ENCODE data around the gene GAPT.
"Not testable (repeated sequence)": the region's sequence is repeated elsewhere in the genome, so short reads cannot be mapped to it uniquely, and the experiment has no call there.

Gene GAPT

DNA sequence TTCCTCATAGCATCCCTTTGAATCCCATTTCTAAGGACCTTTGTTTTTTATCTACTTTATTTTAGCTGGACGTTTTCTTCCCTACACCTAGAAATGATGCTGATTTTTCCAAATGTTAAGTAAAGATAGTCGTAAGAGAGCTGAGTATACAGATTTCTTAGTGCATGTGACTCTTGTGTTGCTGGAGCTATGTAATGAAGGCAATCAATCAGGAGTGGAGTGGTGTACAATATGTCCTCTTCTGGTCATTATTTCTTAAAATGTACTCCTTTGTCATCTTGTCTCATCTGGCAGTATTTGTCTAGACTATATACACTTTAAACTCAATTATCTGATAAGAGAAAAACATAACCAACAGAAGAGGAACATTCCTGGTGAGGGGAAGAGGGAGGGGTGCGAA, 13.5 kb downstream of the GAPT start:
- DNase-seq (ENCODE audit: low read depth): no peak

DNA sequence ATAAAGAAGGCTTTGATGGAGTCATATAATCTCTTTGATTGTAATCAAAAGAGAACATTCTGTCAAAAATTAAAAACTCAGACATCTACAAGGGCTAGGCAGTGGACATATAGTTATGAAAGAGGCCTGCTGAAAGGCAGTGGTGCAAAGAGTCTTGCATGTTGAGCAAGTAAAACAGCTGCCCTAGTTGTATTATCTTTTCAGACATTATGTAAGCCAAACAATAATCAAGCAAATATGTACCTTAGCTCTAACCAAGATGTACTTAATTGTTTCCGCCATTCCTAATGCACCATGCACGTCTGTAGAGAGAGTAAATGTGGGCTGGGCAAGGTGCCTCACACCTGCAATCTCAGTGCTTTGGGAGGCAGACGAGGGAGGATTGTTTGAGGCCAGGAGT, 14.3 kb downstream of the GAPT start:
- no peak for DNase-seq (ENCODE audit: low read depth)

DNA sequence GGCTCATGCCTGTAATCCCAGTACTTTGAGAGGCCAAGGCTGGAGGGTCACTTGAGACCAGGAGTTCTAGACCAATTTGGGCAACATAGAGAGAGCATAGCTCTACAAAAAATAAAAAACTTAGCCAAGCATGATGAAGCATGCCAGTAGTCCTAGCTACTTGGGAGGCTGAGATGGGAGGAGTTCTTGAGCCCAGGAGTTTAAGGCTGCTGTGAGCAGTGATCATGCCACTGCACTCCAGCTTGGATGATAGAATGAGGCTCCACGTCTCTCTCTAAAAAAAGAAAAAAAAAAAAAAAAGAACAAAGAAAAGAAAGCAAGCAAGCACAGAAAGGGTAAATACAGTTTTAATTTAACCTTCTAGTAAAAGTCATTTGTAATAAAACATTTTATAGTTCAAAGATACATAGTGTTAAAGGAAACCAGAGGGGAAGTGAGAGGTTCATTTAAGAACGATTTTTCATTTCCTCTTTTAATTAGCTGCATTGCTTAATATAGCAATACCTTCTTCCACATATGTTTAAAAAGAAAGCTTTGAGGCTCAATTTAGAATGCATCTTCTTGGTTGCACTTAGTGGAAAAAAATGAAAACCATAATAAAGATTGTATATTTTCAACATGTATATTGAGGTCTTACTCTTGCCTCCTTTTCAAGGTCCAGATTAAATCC, 14.9 kb downstream of the GAPT start:
- no peak for DNase-seq (ENCODE audit: low read depth)

DNA sequence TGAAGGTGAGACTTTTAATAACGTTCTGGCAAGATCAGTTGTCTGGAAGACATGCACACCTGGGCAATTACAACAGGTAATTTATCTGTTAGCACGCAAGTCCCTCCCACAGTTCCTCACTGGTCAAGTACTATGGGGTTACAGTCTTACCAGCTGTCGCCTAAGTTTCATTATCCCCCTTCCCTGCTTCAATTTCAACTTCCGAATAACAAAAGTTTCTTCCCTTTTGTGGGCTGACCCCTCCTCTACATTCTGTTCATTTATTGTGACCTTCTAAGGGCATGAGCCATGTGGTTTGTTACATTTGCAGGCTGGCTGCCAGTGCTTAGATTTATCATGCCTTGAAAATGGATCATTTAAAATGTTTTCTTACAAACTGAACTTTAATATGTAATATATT, 16.5 kb downstream of the GAPT start:
- no peak for DNase-seq (ENCODE audit: low read depth)

DNA sequence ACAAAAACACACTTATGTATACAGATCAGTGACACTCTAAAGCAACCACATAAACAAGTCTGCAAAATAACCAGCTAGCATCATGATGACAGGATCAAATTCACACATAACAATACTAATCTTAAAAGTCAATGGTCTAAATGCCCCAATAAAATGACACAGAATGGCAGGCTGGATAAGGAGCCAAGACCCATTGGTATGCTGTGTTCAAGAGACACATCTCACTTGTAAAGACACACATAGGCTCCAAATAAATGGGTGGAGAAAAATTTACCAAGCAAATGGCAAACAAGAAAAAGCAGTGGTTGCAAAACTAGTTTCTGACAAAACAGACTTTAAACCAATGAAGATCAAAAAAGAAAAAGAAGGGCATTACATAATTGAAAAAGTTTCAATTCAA, 26.0 kb downstream of the GAPT start:
- no peak for DNase-seq (ENCODE audit: low read depth)

DNA sequence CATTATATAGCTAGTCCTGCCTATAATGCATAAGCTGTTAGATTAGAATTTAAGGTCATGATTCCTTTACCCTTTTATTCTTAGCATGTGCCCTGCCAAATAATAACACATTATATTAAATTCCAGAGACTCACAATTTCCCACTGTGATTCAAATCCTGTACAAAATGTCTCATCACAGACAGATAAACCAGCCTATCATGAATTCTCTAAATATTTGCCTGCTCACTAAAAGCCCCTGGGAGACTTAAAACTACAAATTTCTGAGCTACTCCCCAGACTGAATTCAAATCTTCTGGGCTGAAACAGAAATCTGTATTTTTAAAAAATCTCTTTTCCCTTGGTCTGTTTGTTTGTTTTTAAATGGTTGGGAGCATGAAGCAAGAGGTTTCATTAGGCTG, 32.7 kb downstream of the GAPT start:
- no peak for DNase-seq (ENCODE audit: low read depth)

DNA sequence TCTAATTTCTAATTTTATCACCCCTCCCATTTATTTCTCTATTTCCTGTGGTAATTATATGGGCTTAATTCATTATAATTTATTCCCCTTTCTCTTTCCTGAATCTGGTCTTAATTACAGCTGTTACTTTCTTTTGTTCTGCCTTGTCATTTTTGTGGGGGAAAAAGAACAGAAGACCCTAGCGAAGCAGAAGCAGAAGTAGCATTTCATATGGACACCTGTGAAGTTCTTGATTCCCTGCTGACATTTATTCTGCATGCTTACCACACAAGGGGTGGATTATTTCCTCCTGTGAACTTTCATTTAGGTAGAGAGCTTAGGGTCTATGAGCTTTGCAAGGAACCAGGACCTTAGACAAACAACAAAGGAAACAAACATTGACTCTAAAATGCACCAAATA, 33.3 kb downstream of the GAPT start:
- DNase-seq (ENCODE audit: low read depth): no peak

DNA sequence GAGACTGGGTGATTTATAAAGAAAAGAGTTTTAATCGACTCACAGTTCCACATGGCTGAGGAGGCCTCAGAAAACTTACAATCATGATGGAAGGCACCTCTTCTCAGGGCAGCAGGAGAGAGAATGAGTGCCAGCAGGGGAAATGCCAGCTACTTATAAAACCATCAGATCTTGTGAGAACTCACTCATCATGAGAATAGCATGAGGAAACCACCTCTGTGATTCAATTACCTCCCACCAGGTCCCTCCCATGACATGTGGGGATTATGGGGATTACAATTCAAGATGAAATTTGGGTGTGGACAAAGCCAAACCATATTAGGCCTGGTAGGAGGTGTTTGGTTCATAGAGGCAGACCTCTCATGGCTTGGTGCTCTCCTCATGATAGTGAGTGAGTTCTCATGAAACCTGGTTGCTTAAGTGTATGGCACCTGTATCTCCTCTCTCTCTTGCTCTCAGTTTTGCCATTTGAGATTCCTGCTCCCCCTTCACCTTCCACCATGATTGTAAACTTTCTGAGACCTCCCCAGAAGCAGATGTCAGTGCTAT, 39.8 kb downstream of the GAPT start:
- DNase-seq (ENCODE audit: low read depth): no peak

DNA sequence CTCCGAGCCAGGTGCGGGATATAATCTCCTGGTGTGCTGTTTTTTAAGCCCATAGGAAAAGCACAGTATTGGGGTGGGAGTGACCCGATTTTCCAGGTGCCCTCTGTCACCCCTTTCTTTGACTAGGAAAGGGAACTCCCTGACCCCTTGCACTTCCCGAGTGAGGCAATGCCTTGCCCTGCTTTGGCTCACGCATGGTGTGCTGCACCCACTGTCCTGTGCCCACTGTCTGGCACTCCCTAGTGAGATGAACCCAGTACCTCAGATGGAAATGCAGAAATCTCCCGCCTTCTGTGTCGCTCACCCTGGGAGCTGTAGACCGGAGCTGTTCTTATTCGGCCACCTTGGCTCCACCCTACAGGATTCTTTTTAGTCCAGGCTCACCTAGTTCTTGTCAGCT, 50.7 kb downstream of the GAPT start:
- DNase-seq (ENCODE audit: low read depth): not testable (repeated sequence)

DNA sequence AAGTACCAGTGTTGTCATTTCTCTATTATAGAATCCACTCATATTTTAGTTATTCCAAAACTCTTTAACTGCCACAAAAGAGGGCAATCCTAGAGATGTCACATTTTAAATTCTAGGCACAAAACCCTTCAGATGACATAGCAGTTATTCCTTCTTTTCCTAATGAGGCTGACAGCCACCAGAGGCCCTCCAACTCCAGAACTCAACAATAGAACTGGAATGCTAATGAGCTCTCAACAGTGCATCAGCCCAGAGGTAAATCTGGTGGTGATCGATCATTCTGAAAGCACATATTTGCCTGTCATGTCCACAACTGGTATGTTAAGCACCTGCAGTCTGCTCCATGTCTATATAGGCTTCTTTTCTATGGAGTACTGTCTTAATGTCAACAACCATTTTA, 51.5 kb downstream of the GAPT start:
- no peak for DNase-seq (ENCODE audit: low read depth)

DNA sequence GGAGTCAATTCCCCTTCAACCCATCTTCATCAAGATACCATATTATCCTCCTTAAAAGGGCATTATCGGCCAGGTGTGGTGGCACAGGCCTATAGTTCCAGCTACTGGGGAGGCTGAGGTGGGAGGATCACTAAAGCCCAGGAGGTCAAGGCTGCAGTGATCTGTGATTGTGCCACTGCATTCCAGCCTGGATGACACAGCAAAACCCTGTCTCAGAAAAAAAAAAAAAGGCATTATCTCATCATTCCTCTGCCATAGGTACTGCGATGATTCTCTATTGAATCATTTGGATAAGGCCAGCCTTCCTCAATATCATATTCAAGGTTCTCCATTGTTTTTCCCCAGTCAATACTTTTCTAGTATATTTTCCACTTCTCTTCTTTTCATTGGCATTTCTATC, 52.5 kb downstream of the GAPT start:
- no peak for DNase-seq (ENCODE audit: low read depth)

DNA sequence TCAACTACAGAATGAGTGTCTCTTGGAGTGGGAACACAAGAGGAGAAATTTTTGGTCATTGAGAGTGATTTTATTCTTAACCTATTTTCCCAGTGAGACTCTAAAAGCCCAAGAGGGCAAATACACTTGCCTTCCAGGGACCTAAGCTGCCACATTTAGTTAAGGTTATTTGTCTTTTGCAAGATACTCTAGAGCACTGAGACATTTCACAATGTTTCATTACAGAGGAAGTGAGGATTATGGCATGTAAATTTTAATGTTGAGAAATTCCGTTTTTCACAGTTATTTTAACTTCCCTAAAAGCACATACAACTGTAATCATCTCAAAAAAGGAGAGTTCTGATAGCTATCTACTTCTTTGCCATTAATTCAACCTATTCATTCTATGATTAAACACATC, 53.0 kb downstream of the GAPT start:
- DNase-seq (ENCODE audit: low read depth): no peak

DNA sequence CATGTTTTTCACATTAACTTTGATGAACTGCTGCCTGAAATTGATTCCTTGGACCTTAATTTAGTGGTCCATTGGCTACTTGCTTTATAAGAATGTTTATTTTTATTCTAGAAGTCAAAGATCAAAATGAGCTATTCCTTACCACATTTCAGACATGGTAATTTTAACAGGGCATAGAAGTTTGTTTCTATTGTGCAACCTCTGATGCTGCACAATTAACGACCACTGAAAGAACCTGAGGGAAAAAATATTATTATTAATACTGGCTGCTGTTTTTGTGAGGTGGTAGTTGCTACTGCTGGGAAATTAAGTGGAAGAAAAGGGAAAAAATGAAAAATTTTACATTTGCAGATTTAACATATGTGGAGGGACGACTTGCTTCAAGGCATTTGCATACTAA, 53.7 kb downstream of the GAPT start:
- no peak for DNase-seq (ENCODE audit: low read depth)

DNA sequence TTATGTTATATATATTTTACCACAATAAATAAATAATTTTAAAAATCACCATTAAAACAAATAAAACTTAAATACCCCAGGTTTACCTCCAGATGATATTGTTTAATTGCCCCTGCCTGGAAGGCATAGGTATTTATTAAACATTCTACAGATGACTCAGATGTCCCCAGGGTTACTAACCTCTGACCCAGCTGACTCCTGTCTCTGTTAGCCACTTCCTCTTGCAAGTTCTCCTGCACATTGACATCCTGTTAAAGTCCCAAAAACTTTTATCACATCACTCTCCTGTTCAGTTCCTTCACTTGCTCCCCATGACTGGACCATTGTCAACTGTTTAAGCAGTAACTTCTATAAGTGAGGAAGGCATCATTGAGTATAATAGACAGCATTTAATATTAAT, 54.7 kb downstream of the GAPT start:
- DNase-seq (ENCODE audit: low read depth): no peak
